Keratinocyte (primary cell): ENCODE measurements around the gene C11orf16. TPM values are rescaled to one million over a fixed set of nuclear protein-coding genes. Genes with fewer than 3 reads are reported as not detected.
A peak's percentile ranks its signal among the peaks of the same experiment; 100 is the strongest.

ENCODE experiments used
- DNase-seq: peaks from one replicate; pipeline ENCODE4 v3.0.0-alpha.2; 2011; ENCODE audit warnings: low read depth, missing footprints, low spot score
- FAIRE-seq: peaks from 2 replicates; lab custom pipeline; 2011; peaks lifted over from hg19 to GRCh38; lab: Jason Lieb, UNC
- H2AFZ ChIP-seq: 2 replicates; pipeline ENCODE4 v1.6.0; 2012; ENCODE audit warnings: low read length, control low read depth, inconsistent platforms; ENCODE audit not compliant: control insufficient read depth
- H3K27ac ChIP-seq: 2 replicates; pipeline ENCODE4 v1.5.1; 2011; ENCODE audit warnings: low read length; ENCODE audit not compliant: control insufficient read depth, insufficient read depth
- H3K27me3 ChIP-seq: 3 replicates; pipeline ENCODE4 v1.6.0; 2011; ENCODE audit warnings: low read length; ENCODE audit not compliant: control insufficient read depth, insufficient read depth; ENCODE audit errors: extremely low read depth
- H3K36me3 ChIP-seq, 2 experiments: 2 replicates in 1 of 2; 3 replicates in 1 of 2; pipeline ENCODE4 v1.5.1; 2011; ENCODE audit warnings: low read length in 2 of 2, mild to moderate bottlenecking in 1 of 2; ENCODE audit not compliant: control insufficient read depth in 2 of 2, insufficient read depth in 2 of 2; ENCODE audit errors: extremely low read depth in 1 of 2
- H3K4me1 ChIP-seq: 3 replicates; pipeline ENCODE4 v1.5.1; 2011; ENCODE audit warnings: low read length; ENCODE audit not compliant: control insufficient read depth, insufficient read depth; ENCODE audit errors: extremely low read depth
- H3K4me2 ChIP-seq: 3 replicates; pipeline ENCODE4 v1.6.0; 2011; ENCODE audit warnings: low read depth, low read length; ENCODE audit not compliant: control insufficient read depth, insufficient read depth; ENCODE audit errors: extremely low read depth
- H3K4me3 ChIP-seq, 3 experiments: fragments of 200-600 bp in 1 of 3; sonication (generic) in 1 of 3; 2 replicates in 2 of 3; 3 replicates in 1 of 3; pipeline ENCODE4 v1.5.1; 2011 to 2016; ENCODE audit warnings: low read length in 3 of 3, mild to moderate bottlenecking in 3 of 3, control low read depth in 2 of 3, inconsistent platforms in 1 of 3, low read depth in 1 of 3, mixed read lengths in 1 of 3, mixed run types in 1 of 3, moderate library complexity in 1 of 3; ENCODE audit not compliant: control insufficient read depth in 2 of 3, insufficient read depth in 2 of 3; ENCODE audit errors: extremely low read depth in 1 of 3
- H3K79me2 ChIP-seq: 2 replicates; pipeline ENCODE4 v1.6.0; 2012; ENCODE audit warnings: low read length; ENCODE audit not compliant: control insufficient read depth, insufficient read depth
- H3K9ac ChIP-seq: 3 replicates; pipeline ENCODE4 v1.6.0; 2011; ENCODE audit warnings: low read length; ENCODE audit not compliant: control insufficient read depth, insufficient read depth; ENCODE audit errors: extremely low read depth
- H3K9me1 ChIP-seq: 3 replicates; pipeline ENCODE4 v1.6.0; 2011; ENCODE audit warnings: low read length; ENCODE audit not compliant: control insufficient read depth, insufficient read depth; ENCODE audit errors: extremely low read depth
- H3K9me3 ChIP-seq: 2 replicates; pipeline ENCODE4 v1.5.1; 2012; ENCODE audit warnings: low read depth, low read length; ENCODE audit not compliant: control insufficient read depth
- H4K20me1 ChIP-seq: 3 replicates; pipeline ENCODE4 v1.6.0; 2011; ENCODE audit warnings: low read length; ENCODE audit not compliant: control insufficient read depth, insufficient read depth; ENCODE audit errors: extremely low read depth
- EZH2 ChIP-seq: IDR thresholded peaks from one replicate; pipeline ENCODE4 v1.6.1; 2012; ENCODE audit warnings: inconsistent platforms, mild to moderate bottlenecking, low read length, moderate library complexity
- dilution Hi-C: fragments of 300-500 bp; cut with MboI; formaldehyde crosslinking; loops from one replicate; pipeline ENCODE4 v1.7.0; 2020; ENCODE audit warnings: low sequenced_read_pairs; ENCODE audit not compliant: extremely low pct_ligation_motif_present
- polyA plus RNA-seq, 5 experiments: library from polyadenylated mRNA; depleted of rRNA in 3 of 5; stranded (reverse) in 3 of 5; stranded (forward) in 1 of 5; unstranded in 1 of 5; fragments of >200 nt; gene quantifications; 1 replicate in 1 of 5; 2 replicates in 3 of 5; 3 replicates in 1 of 5; pipeline versions ENCODE4 v1.2.1 to v1.2.3, GENCODE V29; 2011 to 2012; ENCODE audit warnings: missing spikeins in 2 of 5, low read depth in 1 of 5, low replicate concordance in 1 of 5
- TF ChIP-seq, protein P1 (sequence below), 3 experiments: IDR thresholded peaks in 1 of 3; conservative IDR thresholded peaks in 1 of 3; optimal IDR thresholded peaks in 1 of 3; 2 replicates in 2 of 3; 3 replicates in 1 of 3; pipeline versions ENCODE3 to v1.5.1; 2011; ENCODE audit warnings: low read length in 3 of 3, mild to moderate bottlenecking in 3 of 3, moderate library complexity in 2 of 3, control low read depth in 1 of 3, inconsistent platforms in 1 of 3; ENCODE audit not compliant: insufficient read depth in 2 of 3; ENCODE audit errors: extremely low read depth in 1 of 3

C11orf16 gene
- polyA plus RNA-seq, 1 donor (not counting 4 experiments of a cell fraction or from before 2014, with no cell fraction given) = not detected

DNA sequence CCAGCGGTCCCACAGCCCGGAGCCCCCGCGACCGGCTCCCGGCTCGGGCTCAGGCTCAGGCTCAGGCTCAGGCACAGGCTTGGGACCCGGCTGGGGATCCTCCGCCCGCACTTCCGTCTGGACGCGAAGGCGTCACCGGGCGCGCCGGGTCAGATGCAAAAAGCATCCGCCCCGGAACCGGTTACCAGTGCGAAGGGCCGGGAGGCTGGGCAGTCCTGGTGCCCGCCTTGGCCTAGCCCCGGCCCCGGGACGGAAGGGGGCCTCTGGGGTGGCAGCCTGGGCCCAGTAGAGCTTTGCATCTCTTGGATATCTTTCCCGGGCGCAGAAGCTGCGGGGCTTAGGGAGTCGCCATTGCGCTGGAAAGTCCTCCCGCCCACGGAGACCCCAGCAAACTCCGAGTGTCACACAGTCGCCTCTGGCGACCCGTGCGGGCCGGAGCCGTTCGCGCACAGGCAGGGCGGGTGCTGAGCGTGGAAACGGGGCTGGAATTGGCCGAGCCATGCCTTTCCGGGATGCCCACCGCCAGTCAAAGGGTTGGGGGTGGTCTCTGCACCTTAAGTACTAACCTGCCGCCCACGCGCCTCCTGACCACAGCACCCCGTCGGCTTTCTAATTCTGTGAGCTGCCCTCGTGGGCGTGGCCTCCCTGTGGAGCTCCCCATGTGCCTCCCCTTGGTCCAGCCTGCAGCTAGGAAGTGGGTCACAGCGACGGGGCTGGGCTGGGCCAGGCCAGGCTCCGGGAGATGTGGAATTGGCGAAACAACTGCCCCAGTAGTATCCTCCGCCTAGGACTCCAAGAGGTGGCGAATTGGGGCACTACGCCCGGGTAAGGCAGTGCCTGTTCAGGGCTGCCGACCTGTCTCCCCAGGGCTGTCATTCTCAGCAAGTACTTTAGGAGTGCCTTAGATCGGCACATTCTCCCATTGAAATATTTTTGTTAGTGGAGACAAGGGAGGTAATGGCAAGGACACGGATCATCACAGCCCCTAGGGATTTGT, 31.9 kb upstream of the C11orf16 start, which contains the start of gene TMEM9B:
TMEM9B (minus strand) TSS at position 119 of the 997 bp plus-strand sequence. CDS start 129 bp downstream, outside the sequence.
- peak within 1 kb of the TSS; percentile 79 to 87 (median 81) for H3K4me3 ChIP-seq
- H3K27me3 ChIP-seq = no peaks in the 10 kb centered on the region
- no peaks in the 10 kb centered on the region for H3K9me3 ChIP-seq
- H3K79me2 ChIP-seq = peaks cover 30% of the 10 kb centered on the region
- H4K20me1 ChIP-seq = no peaks in the 10 kb centered on the region
- no peaks in the 10 kb centered on the region for H3K36me3 ChIP-seq
- H2AFZ ChIP-seq = peak within 1 kb of the TSS; percentile 67
- peak within 1 kb of the TSS; percentile 84 for H3K9ac ChIP-seq
- dilution Hi-C loops = no loop called here
- H3K9me1 ChIP-seq = no peaks in the 10 kb centered on the region
- DNase-seq (no peak), FAIRE-seq (peak; percentile 53)
- peak within 1 kb of the TSS; percentile 80 for H3K27ac ChIP-seq
- H3K4me1 ChIP-seq = peaks cover 12% of the 10 kb centered on the region
- TF ChIP-seq EZH2 = no peak
- TF ChIP-seq, protein P1, sequence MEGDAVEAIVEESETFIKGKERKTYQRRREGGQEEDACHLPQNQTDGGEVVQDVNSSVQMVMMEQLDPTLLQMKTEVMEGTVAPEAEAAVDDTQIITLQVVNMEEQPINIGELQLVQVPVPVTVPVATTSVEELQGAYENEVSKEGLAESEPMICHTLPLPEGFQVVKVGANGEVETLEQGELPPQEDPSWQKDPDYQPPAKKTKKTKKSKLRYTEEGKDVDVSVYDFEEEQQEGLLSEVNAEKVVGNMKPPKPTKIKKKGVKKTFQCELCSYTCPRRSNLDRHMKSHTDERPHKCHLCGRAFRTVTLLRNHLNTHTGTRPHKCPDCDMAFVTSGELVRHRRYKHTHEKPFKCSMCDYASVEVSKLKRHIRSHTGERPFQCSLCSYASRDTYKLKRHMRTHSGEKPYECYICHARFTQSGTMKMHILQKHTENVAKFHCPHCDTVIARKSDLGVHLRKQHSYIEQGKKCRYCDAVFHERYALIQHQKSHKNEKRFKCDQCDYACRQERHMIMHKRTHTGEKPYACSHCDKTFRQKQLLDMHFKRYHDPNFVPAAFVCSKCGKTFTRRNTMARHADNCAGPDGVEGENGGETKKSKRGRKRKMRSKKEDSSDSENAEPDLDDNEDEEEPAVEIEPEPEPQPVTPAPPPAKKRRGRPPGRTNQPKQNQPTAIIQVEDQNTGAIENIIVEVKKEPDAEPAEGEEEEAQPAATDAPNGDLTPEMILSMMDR (optimal IDR thresholded peaks at IDR 0.05 in 1 of 3, IDR thresholded peaks at IDR 0.05 in 1 of 3, conservative IDR thresholded peaks at IDR 0.05 in 1 of 3; ENCODE audit: extremely low read depth in 1 of 3, insufficient read depth in 2 of 3, low read length in 3 of 3) = no peak
- peak within 1 kb of the TSS; percentile 95 for H3K4me2 ChIP-seq

DNA sequence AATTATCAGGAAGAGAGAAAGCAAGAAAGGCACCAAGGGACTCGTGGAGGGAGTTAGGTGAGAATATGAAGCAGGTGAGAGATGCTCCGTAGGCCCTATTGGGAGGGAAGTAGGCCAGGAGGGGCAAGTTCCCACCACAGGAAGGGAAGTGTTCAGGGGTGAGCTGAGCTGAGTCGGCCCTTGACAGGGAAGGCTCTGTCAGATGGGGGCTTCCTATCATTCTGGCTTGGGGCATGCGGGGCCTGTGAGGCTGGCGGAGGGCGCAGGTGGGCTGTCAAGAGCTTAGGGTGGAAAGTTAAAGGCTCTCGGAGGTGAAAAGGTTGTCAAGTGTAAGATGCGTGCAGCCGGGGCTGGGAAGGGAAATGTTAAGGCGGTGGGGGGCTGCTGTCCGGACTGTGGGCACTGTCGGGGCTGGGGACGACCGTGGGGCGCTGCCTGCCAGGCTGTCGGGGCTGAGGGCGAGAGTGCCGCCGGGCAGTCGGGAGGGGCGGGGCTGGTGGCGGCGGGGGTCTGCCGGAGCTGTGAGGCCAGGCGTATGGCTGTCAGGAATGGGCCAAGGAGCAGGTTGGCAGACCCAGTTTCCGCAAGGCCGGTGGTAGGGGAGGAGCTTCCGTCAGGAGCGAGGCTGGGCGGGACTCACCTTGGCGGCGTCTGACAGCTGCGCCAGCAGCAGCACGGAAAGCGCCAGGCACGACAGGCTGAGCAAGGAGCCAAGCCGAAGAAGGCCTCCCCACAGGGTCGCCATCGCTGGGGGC, 31.0 kb upstream of the C11orf16 start:
- Histone ChIP-seq H3K36me3 (no peaks in the 10 kb centered on the region), H2AFZ (peak overlapping the region; percentile 67), H3K4me2 (peak overlapping the region; percentile 95), H3K27ac (peak overlapping the region; percentile 80), H3K9ac (peak overlapping the region; percentile 84), H4K20me1 (no peaks in the 10 kb centered on the region), H3K4me1 (peaks cover 12% of the 10 kb centered on the region), H3K4me3 (peak overlapping the region; percentile 79 to 87 (median 81)), H3K9me1 (no peaks in the 10 kb centered on the region), H3K79me2 (peaks cover 36% of the 10 kb centered on the region), H3K27me3 (no peaks in the 10 kb centered on the region), H3K9me3 (no peaks in the 10 kb centered on the region)
- TF ChIP-seq, protein P1 (optimal IDR thresholded peaks at IDR 0.05 in 1 of 3, IDR thresholded peaks at IDR 0.05 in 1 of 3, conservative IDR thresholded peaks at IDR 0.05 in 1 of 3; ENCODE audit: extremely low read depth in 1 of 3, insufficient read depth in 2 of 3, low read length in 3 of 3) = no peak
- TF ChIP-seq EZH2 = no peak
- dilution Hi-C loops = no loop called here
- FAIRE-seq (no peak), DNase-seq (no peak)
